HG03196 (cell line): ENCODE measurements around the gene NSMCE1.

Experiments used
- ATAC-seq: cut with Tn5 transposase; IDR thresholded peaks from one replicate; pipeline ENCODE4 v1.9.1; 2021; ENCODE audit not compliant: unreplicated experiment

Gene NSMCE1

GRCh38 chr16:27198451-27199234 is 69.9 kb downstream of the NSMCE1 start:
- no peak for ATAC-seq

- ATAC-seq = no peak
Measured at GRCh38 chr16:27197004-27197403, 71.6 kb downstream of the NSMCE1 start.

- ATAC-seq = no peak
Measured at GRCh38 chr16:27195941-27196595, 72.5 kb downstream of the NSMCE1 start.

GRCh38 chr16:27195076-27195741 is 73.4 kb downstream of the NSMCE1 start:
- no peak for ATAC-seq

- no peak for ATAC-seq
Measured at GRCh38 chr16:27193300-27193990, 75.1 kb downstream of the NSMCE1 start.

DNA sequence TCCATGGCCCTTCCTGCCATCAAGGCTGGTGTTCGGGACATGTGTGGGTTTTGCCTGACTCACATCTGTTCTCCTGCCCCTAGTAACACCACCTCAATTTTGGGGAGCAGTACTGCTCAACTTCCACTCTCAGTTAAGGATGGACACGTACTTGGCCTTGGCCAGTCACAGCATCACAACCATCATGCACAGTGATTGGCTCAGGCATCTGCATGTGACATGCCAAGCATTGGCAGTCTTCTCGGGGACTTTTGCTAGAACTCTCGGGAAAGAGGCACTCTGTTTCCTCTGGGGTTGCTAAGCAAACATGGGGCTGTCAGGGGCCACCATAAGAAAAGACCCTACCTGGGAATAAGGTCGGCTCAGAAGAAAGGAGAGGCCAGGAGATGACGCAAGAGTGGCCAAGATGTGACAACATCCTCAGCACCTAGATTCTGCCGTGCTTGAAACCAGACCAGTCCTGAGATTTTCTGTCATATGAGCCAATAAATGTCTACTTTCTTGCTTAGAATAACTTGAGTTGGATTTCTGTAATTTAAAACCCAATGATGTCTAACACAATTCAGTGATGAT is 77.1 kb downstream of the NSMCE1 start:
- ATAC-seq = no peak

GRCh38 chr16:27190316-27190871 is 78.2 kb downstream of the NSMCE1 start:
- no peak for ATAC-seq

DNA sequence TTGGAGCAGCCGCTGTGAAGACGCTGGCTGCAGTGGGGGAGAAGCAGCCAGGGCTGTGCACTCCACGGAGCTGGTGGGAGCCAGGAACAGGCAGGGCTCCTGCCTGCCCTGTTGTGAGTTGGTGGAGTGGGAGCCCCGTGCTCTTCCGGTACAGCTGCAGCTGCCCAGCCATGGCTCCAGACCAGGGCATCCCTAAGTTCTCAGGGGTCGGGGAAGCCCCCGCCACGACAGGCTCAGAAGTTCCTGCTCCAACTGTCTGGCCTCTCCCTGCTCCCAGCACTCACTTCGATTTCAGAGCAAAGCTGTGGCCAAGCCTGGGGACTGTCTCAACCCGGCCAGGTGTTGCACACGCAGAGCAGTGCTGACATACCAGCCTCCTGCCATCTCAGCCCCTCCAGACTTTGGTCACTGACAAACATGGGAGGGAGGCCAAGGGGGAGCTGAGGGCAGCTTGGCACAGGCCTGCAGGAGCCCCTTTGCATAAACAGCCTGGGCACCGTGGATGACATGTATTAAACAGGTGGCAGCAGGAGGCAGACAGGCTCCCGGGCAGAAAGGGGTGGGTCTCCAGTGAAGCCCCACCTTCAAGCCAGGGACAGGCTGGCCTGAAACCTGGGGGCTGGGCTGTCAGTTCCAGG is 79.1 kb downstream of the NSMCE1 start:
- no peak for ATAC-seq

DNA sequence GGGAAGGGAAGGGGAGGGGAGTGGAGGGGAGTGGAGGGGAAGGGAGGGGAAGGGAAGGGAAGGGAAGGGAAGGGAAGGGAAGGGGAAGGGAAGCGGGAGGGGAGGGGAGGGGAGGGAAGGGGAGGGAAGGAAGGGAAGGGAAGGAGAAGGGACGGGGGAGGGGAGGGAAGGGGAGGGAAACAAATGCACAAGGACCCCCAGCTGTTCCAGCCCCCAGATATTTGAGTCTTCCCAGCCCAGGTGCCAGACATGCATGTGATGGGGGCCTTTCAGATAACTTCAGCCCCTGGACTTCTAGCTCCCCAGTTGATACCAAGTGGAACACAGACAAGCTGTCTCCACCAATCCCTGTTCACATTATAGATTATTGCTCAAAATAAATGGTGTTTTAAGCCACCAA is 79.9 kb downstream of the NSMCE1 start:
- ATAC-seq = no peak

DNA sequence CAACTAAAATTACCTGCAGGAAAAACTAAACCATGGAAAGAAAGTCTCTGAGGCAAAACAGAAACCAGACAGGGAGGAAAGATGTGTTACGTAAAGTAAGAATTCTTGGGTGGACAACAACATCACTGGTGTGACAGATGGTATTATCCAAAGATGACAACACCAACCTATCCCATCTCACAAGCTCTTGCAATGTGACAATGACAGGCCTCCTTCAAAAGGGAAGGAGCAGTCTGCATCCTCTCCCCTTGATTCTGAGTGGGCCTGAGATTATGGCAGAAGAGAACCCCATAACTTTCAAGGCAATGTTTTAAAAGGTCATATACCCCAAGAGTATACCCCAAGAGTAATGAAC is 82.8 kb downstream of the NSMCE1 start:
- ATAC-seq = no peak

GRCh38 chr16:27182906-27183405 is 85.6 kb downstream of the NSMCE1 start:
- no peak for ATAC-seq

GRCh38 chr16:27181019-27181790 is 87.4 kb downstream of the NSMCE1 start:
- ATAC-seq = no peak

DNA sequence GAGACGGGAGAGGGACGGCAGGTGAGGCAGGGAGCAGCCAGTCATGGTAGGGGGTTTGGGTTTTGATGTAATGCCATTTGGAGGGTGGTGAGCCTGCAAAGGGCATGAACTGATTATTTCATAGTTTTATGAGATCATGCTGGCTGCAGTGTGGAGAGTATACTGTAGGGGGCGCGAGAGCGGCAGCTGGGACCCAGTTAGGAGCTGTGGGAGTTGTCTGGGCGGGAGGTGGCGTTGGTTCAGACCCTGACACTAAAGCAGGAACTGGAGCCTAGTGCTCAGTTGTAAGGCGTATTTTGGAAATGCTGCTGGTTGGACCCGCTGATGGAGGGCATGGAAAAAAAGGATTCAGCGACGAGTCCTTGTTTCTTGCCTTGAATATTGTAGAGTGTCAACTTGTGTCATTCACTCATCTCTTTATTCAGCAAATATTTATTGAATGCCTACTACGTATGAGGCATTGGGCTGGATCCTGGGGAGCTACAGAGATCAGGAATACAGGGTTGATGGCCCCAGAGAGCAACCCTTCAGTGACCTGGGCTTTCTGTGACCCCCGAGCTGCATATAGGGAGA is 89.0 kb downstream of the NSMCE1 start:
- ATAC-seq = peak; percentile 84

DNA sequence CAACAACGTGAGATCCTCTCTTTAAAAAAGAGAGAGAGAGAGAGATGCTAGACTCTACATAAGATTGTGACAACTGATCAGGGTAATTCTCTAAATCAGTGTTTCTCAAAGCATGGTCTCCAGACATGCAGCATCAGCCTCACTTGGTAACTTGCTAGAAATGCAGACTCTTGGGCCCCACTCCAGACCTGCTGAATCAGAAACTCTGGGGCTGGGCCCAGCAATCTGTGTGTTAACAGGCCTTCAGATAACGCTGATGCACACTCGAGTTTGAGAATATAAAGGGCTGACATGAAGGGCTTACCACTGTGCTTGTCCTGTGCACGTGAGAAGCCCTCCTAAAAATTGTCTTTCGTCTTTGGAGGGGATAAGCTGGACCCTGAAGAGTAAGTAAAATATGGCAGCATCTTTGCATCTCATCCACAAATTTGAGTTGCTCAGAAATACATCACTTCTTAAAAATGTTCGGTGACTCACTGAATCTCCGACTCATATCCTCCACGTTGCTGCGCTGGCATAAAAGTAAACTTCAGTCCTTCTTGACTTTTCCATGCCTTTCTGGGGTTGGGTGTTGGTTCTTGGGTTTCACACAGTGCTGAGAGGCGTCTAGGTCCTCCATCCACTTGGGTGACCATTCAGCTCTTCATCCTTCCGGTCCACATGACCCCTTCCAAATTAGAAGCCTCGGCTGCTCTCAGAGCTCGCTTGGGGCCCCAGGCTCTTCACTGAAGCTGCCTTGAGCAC is 91.4 kb downstream of the NSMCE1 start:
- ATAC-seq = no peak

DNA sequence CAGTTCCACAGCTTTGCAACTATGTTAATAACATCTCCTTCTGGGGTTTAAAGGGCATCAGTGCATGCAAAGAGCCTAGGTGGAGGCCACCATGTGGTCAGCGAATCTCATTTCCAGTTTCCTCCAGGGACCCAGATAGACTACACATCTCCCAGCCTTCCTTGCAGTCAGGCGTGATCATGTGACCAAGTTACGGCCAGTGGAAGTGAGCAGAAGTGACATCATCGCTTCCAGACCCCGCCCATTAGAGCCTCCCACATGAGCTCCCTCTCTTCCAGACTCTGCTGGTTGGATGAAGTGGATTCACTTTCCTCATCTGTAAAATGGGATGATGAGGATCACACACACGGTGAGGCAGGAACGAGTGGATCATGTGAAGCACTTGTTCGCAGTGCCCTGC is 92.7 kb downstream of the NSMCE1 start:
- no peak for ATAC-seq
